ENCODE results near the gene HCN2. TPM values are rescaled to one million over a fixed set of nuclear protein-coding genes. Genes with fewer than 3 reads are reported as not detected.
A peak's percentile ranks its signal among the peaks of the same experiment; 100 is the strongest.

Gene HCN2
- total and polyA plus RNA-seq, 4 donors, result 8.6 to 85.8 (median 59.1) TPM

- Histone ChIP-seq H3K4me1 (ENCODE audit: control insufficient read depth, insufficient read depth, low read length) (peaks cover 38% of the 10 kb centered on the region), H3K9me3 (ENCODE audit: control insufficient read depth, insufficient read depth, low read length) (no peaks in the 10 kb centered on the region), H3K36me3 (ENCODE audit: control insufficient read depth, insufficient read depth, low read length) (peaks cover 4% of the 10 kb centered on the region), H3K27me3 (ENCODE audit: control insufficient read depth, insufficient read depth, low read length) (peaks cover 7% of the 10 kb centered on the region), H3K4me3 (ENCODE audit: low read depth, low read length) (no peak overlapping the region), H3K27ac (ENCODE audit: low read depth, low read length) (no peak overlapping the region)
- 91% methylated on average over 14 of the region's 25 CpGs for WGBS (ENCODE audit: insufficient coverage)
- no peak for DNase-seq (ENCODE audit: low read depth in 4 of 6, low spot score in 6 of 6)
These were observed 19.4 kb upstream of the HCN2 start for GRCh38 chr19:570251-570686.

- H3K27me3 ChIP-seq (ENCODE audit: control insufficient read depth, insufficient read depth, low read length), result peaks cover 7% of the 10 kb centered on the region
- peak overlapping the region; percentile 71 for H3K4me3 ChIP-seq (ENCODE audit: low read depth, low read length)
- peaks cover 9% of the 10 kb centered on the region for H3K36me3 ChIP-seq (ENCODE audit: control insufficient read depth, insufficient read depth, low read length)
- peak overlapping the region; percentile 92 for H3K27ac ChIP-seq (ENCODE audit: low read depth, low read length)
- no peaks in the 10 kb centered on the region for H3K9me3 ChIP-seq (ENCODE audit: control insufficient read depth, insufficient read depth, low read length)
- WGBS (ENCODE audit: insufficient coverage), result 5% methylated on average over 44 of the region's 45 CpGs
- H3K4me1 ChIP-seq (ENCODE audit: control insufficient read depth, insufficient read depth, low read length), result peaks cover 46% of the 10 kb centered on the region
- DNase-seq (ENCODE audit: low read depth in 4 of 6, low spot score in 6 of 6), result peak in 2 of 6 donors; percentile 3 to 38
These were observed 18.6 kb upstream of the HCN2 start for GRCh38 chr19:570937-571565.

- DNase-seq (ENCODE audit: low read depth in 4 of 6, low spot score in 6 of 6), result peak in 2 of 6 donors; percentile 20 to 49
- peak overlapping the region; percentile 92 for H3K27ac ChIP-seq (ENCODE audit: low read depth, low read length)
- WGBS (ENCODE audit: insufficient coverage), result 0% methylated on average over 9 of the region's 14 CpGs
- peak overlapping the region; percentile 71 for H3K4me3 ChIP-seq (ENCODE audit: low read depth, low read length)
- peaks cover 7% of the 10 kb centered on the region for H3K27me3 ChIP-seq (ENCODE audit: control insufficient read depth, insufficient read depth, low read length)
- H3K4me1 ChIP-seq (ENCODE audit: control insufficient read depth, insufficient read depth, low read length), result peaks cover 51% of the 10 kb centered on the region
- no peaks in the 10 kb centered on the region for H3K9me3 ChIP-seq (ENCODE audit: control insufficient read depth, insufficient read depth, low read length)
- peaks cover 14% of the 10 kb centered on the region for H3K36me3 ChIP-seq (ENCODE audit: control insufficient read depth, insufficient read depth, low read length)
These were observed 18.1 kb upstream of the HCN2 start for GRCh38 chr19:571566-571974.

- DNase-seq (ENCODE audit: low read depth in 4 of 6, low spot score in 6 of 6), result peak; percentile 86 to 99 (median 96)
- Histone ChIP-seq H3K9me3 (ENCODE audit: control insufficient read depth, insufficient read depth, low read length) (no peaks in the 10 kb centered on the region), H3K4me1 (ENCODE audit: control insufficient read depth, insufficient read depth, low read length) (peaks cover 58% of the 10 kb centered on the region), H3K36me3 (ENCODE audit: control insufficient read depth, insufficient read depth, low read length) (peaks cover 21% of the 10 kb centered on the region), H3K27ac (ENCODE audit: low read depth, low read length) (peak within 1 kb of the TSS; percentile 92), H3K4me3 (ENCODE audit: low read depth, low read length) (peak within 1 kb of the TSS; percentile 81), H3K27me3 (ENCODE audit: control insufficient read depth, insufficient read depth, low read length) (peaks cover 7% of the 10 kb centered on the region)
- under 1% methylated on average over 79 of the region's 79 CpGs for WGBS (ENCODE audit: insufficient coverage)
These were observed 17.4 kb upstream of the HCN2 start, which contains the start of gene BSG for GRCh38 chr19:572140-572742. TSS of gene BSG (plus strand) at chr19:572596. CDS start at chr19:572635, 39 bp downstream.

- Histone ChIP-seq H3K27me3 (ENCODE audit: control insufficient read depth, insufficient read depth, low read length) (peaks cover 7% of the 10 kb centered on the region), H3K4me1 (ENCODE audit: control insufficient read depth, insufficient read depth, low read length) (peaks cover 59% of the 10 kb centered on the region), H3K4me3 (ENCODE audit: low read depth, low read length) (peak overlapping the region; percentile 81), H3K27ac (ENCODE audit: low read depth, low read length) (peak overlapping the region; percentile 84), H3K9me3 (ENCODE audit: control insufficient read depth, insufficient read depth, low read length) (no peaks in the 10 kb centered on the region), H3K36me3 (ENCODE audit: control insufficient read depth, insufficient read depth, low read length) (peaks cover 28% of the 10 kb centered on the region)
- DNase-seq (ENCODE audit: low read depth in 4 of 6, low spot score in 6 of 6), result peak in 2 of 6 donors; percentile 34 to 70
- 0% methylated on average over 55 of the region's 55 CpGs for WGBS (ENCODE audit: insufficient coverage)
These were observed 16.8 kb upstream of the HCN2 start for GRCh38 chr19:572743-573518.

- WGBS (ENCODE audit: insufficient coverage), result under 1% methylated on average over 13 of the region's 15 CpGs
- Histone ChIP-seq H3K9me3 (ENCODE audit: control insufficient read depth, insufficient read depth, low read length) (no peaks in the 10 kb centered on the region), H3K27me3 (ENCODE audit: control insufficient read depth, insufficient read depth, low read length) (peaks cover 7% of the 10 kb centered on the region), H3K27ac (ENCODE audit: low read depth, low read length) (peak overlapping the region; percentile 84), H3K36me3 (ENCODE audit: control insufficient read depth, insufficient read depth, low read length) (peaks cover 33% of the 10 kb centered on the region), H3K4me1 (ENCODE audit: control insufficient read depth, insufficient read depth, low read length) (peaks cover 59% of the 10 kb centered on the region), H3K4me3 (ENCODE audit: low read depth, low read length) (peak overlapping the region; percentile 81)
- DNase-seq (ENCODE audit: low read depth in 4 of 6, low spot score in 6 of 6), result no peak
These were observed 16.2 kb upstream of the HCN2 start for GRCh38 chr19:573519-573825.

- Histone ChIP-seq H3K4me1 (ENCODE audit: control insufficient read depth, insufficient read depth, low read length) (peaks cover 62% of the 10 kb centered on the region), H3K27ac (ENCODE audit: low read depth, low read length) (peak overlapping the region; percentile 67), H3K9me3 (ENCODE audit: control insufficient read depth, insufficient read depth, low read length) (no peaks in the 10 kb centered on the region), H3K36me3 (ENCODE audit: control insufficient read depth, insufficient read depth, low read length) (peaks cover 46% of the 10 kb centered on the region), H3K4me3 (ENCODE audit: low read depth, low read length) (peak overlapping the region; percentile 24), H3K27me3 (ENCODE audit: control insufficient read depth, insufficient read depth, low read length) (peaks cover 7% of the 10 kb centered on the region)
- DNase-seq (ENCODE audit: low read depth in 4 of 6, low spot score in 6 of 6), result peak in 2 of 6 donors; percentile 64 to 68
- WGBS (ENCODE audit: insufficient coverage), result 28% methylated on average over 30 of the region's 32 CpGs
These were observed 14.8 kb upstream of the HCN2 start for GRCh38 chr19:574658-575526.

GRCh38 chr19:575527-576506, 13.9 kb upstream of the HCN2 start:
- peaks cover 6% of the 10 kb centered on the region for H3K27me3 ChIP-seq (ENCODE audit: control insufficient read depth, insufficient read depth, low read length)
- H3K27ac ChIP-seq (ENCODE audit: low read depth, low read length), result peak overlapping the region; percentile 67
- H3K36me3 ChIP-seq (ENCODE audit: control insufficient read depth, insufficient read depth, low read length), result peaks cover 55% of the 10 kb centered on the region
- WGBS (ENCODE audit: insufficient coverage), result 62% methylated on average over 33 of the region's 38 CpGs
- peak in 1 of 6 donors; percentile 35 for DNase-seq (ENCODE audit: low read depth in 4 of 6, low spot score in 6 of 6)
- H3K4me1 ChIP-seq (ENCODE audit: control insufficient read depth, insufficient read depth, low read length), result peaks cover 60% of the 10 kb centered on the region
- no peak overlapping the region for H3K4me3 ChIP-seq (ENCODE audit: low read depth, low read length)
- no peaks in the 10 kb centered on the region for H3K9me3 ChIP-seq (ENCODE audit: control insufficient read depth, insufficient read depth, low read length)
